ENCODE results near the gene ADAMTS13.

ADAMTS13 gene

DNA sequence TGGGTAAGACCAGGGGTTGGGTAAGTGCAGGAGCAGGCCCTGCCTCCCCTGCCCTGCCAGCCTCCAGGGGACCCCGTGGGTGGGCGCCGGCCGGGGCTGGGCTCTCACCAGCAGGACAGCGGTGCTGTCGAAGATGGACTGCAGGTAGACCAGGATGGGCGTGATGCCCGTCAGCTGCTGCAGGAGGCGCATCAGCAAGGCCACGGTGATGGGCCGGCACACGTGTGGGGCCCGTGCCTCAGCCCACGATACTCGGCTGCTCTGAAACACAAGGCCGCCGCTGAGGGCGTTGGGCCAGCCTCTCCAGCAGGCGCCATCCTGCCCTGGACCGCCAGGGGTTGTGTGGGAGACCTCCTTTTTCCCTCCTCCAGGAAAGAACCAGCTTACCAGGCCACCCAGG is 52.7 kb downstream of the ADAMTS13 start:
- no peak for DNase-seq

DNA sequence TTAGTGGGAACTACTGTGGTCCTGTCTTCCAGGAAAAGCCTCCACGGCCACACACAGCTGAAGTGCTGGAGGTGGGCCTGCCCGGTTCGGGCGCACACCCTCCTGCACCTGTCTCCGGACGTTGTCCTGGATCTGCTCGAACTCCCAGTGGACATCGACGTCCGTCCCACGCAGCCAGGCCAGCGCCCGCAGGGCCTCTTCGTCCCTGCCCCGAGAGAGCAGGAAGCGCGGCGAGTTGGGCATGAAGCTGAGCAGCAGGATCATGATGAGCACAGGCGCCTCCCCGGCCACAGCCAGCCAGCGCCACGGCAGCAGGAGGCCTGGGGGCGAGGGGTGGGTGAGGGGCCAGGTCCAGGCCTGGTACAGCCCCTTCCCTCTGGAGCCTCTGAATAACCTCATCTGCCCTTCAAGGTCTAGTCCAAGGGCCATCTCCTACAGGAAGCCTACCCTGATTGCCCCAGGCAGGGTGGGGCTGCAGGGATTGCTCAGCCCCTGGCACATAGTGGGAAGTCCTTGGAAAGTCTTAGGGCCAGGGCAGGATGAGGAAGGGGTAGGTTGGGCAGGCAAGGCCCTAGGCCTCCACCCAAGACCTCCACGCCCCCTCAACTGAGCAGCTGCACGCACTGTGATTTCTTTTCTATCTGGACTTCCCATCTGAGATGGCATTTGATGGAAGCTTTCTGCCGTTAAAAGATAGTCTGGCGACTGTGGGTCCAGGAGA is 53.3 kb downstream of the ADAMTS13 start:
- no peak for DNase-seq

DNA sequence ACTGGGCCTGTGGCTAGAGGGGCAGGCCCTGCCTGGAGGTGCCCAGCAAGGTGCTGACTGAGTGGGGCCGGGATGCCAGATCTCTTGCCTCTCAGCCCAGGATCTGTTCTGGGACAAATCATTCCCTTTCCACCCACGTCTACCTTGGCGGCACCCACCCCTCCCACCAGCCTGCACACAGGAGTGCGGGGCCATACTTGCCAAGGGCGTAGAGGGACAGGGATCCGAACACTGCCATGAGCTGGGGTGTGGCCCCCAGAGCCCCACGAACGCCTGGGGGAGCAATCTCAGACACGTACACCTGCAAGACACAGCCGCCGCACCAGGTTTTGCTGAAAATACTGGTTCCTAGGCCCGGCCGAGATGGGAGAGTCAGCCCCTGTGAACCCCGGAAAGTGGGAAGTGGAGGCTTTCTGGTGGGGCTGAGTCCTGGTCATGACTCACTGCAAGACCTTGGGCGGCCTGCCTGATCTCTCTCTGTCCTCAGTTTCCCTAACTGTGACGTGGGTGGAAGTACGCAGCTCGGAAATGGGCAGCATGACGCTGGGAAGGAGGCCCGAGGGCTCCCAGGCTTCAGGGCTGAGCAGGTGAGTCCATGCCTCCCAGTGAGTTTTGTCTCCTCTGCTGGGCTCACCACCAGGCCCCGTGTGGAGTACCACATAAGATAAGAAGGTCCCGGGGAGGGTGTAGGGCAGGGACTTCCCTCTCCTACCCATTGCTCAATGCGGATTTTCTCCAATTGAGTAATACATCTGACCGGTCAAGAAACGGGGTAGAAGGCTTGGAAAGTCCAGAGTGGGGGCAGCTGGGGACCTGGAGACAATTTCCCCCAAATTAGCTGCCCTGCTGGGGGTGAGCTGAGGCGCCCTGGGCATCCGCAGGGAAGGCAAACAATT is 54.1 kb downstream of the ADAMTS13 start:
- DNase-seq = no peak

DNA sequence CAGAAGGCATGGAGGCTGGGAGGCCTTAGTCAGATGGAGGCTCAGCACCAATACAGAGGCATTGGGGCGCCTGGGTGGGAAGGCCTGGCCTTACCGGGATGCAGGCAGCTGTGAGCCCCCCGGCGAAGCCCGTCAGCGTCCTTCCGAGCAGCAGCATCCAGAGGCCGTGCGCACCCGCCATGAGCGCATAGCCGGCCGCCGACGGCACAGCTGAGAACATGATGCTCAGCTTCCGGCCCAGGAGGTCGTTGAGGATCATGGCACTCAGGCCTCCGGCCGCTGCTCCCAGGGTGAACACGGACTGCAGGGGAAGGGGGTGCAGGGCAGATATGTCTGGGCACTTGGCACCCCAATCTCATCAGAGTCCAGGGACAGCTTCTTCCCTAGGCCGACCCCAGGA is 54.8 kb downstream of the ADAMTS13 start:
- no peak for DNase-seq

DNA sequence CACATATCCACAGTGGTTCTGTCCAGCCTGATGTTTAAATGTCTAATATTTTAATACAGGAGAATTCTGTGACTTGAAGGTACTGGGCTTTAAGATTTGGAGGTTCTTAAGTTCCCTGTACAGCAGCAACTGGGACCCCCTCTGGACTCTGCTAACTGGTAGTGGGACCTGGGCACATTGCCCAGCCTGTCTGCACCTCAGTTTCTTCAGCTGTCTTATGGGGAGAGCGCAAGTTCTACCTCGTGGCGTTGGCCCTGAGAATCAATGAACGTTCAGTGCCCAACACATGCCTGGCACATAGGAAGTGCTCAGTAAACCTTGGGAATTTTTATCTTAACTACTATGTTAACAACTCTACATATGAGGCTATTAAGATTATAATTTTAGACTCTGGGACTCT is 55.3 kb downstream of the ADAMTS13 start:
- no peak for DNase-seq

DNA sequence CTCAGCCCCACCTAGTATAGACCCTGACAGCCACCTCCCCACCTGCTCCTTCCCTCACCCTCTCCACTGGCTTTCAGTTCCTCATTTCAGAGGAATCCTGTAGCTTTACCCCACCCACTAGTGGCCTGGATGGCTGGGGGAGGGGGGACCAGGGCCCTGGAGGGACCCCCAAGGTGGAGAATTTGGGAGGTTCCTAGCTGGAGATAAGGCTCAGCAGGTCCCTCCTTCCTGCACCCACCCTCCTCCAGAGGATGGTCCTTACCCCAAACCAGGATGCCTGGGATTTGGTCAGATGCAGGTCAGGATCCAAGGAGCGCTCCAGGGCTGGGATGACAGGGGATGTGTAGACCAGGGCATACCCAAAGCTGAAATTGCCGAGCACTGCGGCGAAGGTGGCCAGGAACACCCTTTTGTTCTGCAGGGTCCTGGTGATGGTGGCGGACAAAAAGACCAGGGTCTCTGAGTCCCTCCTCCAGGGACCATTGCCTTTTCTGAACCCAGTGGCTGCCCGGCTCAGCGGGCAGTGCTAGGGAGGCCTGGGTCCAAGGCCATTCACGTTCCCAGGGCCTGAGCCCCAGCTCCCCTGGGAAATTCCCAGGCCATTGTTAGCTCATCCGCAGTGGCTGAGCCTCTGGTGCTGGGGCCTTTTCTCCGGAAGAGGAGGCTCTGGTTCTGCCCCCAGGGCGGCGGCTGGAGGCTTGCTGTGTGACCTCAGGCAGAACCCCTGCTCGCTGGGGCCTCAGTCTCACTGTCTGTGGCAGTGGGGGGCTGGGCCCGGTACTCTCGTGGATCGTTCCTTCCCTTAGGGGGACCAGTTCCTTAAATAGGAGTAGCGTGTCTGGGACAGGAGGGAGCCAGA is 56.1 kb downstream of the ADAMTS13 start:
- DNase-seq = no peak

DNA sequence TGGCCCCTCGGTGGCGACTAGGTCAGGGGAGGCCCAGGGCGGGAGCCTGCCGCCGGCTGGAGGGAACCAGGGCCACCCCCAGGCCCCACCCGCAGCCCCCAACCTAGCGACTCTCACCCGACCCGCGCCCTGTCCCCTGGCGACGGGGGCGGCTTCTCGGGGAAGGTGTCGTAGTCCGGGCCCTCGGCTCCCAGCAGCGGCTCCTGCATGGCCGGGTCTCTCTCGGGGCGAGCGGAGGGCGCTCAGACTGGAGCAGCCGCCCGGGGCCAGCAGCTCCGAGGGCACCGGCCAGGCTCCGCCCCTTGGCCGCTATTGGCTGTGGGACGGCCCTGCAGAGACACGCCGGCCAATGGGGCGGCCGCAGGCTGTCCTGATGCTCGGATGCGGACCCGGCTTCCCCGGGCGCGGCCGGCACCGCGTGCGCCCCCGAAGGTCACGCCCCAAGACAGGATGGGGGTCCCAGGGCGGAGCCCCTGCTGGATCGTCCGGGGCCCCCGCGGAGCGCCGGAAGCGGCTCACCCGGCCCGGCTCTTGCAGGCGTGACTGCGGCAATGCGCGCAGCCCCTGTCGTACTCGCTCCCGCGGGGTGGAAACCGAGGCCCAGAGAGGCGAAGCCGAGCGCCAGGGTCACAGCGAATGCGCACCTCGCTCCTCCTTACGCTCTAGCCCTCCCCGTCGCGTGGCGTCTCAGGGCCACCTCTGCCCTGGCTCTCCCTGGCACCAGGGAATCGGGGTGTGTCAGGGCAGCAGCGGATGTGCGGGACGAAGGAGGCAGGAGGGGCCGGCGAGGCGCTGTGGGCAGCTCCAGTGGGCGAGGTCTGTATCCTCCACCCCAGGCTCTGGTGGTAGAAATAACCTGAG is 56.9 kb downstream of the ADAMTS13 start, which contains the start of gene SLC2A6:
Gene SLC2A6 (minus strand): TSS at position 249 of the 861 bp plus-strand sequence. CDS start 40 bp downstream, at position 209.
- DNase-seq = no peak

DNA sequence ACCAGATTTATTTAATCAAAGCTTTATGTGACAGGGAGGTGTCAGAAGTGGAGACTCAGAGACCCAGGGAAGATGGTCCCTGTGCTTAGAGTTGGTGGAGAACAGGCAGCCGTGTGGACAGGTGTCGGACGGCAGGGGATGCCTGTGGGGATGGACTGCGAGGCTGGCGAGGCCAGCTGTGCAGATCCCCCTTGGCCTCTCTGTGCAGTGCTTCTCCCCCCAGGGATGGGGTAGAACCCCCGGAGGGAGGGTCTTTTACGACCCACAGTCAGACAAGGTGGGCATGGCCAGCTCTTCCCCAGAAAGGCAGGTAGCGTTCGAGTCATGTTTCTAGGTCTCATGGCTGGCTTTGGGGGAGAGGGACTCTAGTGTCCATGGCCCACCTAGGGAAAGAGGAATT is 61.4 kb downstream of the ADAMTS13 start:
- DNase-seq = no peak

DNA sequence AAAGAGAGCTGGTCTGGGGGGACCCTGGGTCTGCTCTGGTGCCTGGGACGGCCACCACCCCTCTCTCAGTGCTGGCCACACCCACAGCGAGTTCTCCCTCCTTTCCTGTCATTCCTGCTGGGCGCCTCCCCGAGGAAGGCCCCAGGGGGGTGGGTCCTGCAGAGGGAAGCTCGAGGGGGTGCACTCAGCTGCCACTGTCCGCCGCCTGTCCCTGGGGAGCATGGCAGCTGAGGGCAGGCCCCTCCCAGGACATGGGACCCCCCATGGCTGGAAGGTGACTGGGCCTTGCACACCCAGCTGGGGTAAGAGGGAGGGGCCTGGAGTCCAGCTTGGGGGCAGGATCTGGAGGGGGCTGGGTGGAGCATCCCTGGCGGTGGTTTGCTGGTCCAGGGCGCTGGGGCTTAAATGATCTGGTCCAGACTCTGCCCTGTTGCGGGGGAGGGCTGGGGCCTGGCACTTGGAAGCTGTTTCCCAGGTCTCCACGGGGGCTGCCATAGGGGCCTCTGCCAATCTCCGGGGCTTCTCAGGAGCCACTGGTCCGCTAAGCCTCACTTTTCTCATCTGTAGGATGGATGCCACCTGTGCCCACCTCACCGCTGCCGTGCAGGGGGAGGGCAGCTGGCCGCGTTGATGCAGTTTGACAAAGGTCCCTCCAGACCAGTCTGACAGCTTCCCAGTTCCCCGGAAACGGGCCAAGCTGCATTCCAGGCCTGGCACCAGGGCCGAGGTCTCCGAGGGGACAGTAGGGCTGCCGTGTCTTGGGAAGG is 62.7 kb downstream of the ADAMTS13 start:
- DNase-seq = no peak

DNA sequence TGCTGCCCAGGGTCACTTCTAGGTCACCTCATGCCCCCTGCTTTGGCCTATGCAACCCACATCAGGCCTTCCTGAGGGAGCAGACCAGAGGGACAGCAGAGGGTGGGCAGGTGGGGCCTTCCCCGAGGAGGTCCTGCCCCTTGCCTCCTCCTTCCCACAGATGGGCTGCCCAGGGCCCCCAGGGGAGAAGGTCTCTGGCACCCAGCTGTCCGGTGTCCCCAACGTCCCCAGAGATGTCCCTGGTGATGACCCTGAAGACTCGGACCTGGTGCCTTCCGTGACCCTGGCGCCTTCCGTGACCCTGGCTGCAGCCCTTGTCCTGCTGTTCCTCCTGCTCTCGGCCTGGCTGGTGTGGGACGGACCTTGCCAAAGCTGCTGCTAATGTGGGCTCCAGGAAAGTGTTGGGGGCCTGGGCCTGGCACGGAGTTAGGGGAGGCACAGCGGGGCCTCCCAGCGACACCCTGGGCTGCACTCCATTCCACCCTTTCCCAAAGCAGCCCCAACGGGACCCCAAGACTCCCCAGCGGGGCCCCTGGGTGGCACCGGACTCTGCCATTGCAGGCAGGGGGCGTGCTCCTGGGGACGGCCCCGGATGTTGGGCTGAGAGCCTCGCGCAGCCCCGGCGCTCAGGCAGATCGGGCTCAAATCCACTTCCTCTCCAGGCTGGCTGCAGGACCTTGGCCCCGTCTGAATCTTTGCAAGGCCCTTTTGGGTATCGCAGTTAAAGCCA is 63.5 kb downstream of the ADAMTS13 start:
- no peak for DNase-seq

DNA sequence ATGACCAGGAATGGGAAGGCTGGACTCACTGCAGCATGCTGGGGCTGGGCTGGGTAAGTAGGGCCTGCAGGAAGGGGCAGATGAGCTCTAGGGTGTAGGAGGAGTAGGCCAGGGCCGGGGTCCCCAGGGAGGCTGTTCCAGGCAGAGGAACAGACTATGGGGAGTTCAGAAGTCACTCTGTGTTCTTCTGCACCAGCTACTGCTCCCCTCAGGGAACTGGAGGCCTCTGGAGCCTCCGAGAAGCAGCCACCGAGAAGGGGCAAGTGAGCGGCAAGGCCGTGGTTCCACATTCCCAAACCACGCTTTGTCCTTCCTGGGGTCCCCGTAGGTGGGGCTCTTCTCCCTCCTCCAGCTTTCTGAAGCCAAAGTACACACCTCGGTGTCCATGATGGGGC is 65.2 kb downstream of the ADAMTS13 start:
- no peak for DNase-seq

DNA sequence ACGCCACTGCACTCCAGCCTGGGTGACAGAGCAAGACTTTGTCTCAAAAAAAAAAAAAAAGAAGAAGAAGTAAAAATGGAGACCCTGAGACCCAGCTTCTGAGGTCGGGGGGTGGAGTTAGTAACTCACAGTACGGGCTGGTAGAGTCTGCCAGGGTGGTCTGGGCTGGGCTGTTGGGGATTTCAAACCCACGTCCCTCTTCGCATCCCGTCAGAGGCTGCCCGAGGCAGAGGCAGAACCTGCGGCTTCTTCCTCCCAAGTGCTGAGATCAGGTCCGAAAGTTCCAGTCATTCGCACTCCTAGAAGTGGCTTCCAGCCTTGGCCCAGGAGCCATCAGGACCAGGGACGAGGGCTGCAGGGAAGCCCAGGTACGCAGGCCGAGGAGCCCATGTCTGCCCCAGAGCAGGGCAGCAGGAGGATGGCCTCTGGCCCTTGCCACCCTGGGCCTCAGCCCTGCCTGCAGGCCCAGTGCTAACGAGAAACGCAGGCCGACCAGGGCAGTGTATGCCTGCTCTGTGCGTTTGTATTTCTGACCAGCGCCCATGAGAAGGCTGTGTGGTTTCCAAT is 66.6 kb downstream of the ADAMTS13 start:
- DNase-seq = no peak

DNA sequence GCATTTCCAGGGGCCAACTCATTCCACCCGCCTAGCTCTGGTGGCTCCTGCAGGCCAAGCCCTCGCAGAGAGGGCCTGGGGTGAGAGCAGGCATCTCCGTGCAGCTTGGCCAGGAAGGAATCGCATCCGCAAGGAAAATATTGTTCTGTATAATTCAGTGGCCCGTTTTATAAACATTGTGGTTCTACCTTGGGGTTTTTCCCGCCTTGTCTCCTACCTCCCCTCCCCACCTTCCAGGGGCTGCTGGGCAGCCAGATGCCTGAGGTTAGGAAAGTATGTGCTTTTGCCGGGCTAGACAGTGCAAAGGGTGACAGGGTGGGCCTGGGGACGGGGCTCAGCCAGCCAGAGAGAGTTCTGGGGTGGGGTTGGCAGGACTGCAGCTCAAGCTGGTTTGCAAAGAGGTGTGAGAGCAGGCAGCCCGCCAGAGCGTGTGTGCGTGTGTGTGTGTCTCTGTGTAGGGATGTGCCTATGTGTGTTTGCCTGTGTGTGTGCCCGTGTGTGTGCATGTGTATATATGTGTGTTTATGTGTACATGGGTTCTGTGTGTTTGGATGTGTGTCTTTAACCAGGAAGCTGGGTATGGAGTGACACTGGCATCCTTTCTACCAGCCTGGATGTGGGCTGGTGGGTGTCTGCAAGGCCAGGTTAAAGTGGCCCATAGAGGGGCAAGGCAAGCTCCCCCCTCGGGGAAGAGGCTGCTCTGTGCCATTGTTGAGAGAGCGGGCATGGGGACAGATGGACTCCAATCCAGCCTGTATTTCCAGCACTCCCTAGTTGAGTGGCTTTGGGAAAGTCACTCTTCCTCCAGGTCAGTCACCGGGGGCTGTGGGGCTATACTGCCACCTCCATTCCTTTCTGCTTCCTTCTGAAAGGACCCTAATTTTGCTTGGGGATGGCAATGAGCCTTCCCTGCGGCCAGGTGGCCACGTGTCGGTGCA is 67.4 kb downstream of the ADAMTS13 start:
- no peak for DNase-seq

DNA sequence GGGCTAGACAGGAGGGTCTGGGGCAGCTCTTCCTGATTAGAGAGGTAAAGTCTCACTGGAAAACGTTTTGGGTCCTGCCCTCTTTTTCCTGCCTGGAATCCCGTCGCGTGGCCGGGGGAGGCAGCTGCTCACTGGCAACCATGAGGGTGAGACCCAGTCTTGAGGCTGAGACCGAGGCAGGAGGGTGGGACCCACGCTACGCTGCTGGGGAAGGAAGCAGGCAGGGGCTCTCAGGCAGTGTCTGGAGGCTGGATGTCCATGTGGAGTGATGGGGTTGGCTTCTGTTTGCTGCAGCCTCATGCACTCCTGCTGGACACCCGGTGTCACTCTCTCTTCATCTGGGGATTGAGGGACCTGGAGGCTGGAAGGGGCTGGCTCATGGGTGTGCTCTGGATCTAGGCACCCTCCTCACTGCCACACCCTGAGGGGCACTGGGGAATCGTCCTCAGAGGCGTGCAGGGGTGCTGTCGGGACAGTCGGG is 68.1 kb downstream of the ADAMTS13 start:
- no peak for DNase-seq

DNA sequence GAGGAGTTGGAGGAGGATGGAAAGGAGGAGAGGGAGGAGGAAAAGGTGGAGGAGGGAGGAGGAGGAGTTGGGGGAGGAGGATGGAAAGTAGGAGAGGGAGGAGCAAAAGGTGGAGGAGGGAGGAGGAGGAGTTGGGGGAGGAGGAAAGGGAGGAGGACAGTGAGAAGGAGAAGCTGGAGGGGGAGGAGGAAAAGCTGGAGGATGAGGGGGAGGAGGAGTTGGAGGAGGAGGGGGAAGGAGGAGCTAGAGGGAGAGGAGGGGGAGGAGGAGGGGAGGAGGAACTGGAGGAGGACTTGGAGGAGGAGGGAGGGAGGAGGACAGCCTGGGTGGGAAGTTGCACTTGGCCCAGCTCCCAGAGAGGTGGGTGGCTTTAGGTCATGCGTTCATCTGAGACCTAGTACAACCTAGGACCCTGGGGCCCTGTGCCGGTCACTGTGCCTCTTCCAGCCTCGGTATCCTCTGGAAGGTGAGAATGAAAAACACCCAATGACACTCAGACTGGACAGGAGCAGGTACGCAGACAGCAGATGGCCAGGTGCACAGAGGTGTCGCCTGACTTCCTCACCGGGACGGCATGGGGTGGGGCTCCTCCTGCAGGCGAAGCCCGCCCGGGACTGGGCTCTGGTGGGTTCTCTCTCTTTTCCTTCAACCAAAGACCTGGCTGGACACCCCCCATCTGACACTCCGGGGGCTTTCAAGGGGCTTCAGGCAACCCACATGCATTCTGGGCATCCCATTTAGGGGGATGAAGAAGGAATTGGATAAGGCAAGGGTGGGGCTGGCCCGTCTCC is 68.9 kb downstream of the ADAMTS13 start:
- DNase-seq = no peak

DNA sequence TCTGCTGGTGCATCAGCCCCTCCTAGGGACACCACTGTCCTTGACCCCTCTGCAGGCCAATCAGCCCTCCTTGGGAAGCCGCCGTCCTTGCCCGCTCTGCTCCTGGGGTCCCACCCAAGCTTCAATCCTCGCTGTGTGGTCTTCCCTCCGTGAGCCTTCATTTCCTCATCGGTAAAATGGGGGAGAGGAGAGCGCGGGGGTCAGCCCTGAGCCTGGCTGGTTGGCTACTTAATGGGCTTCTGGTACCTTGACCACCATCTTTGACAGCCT is 69.4 kb downstream of the ADAMTS13 start:
- DNase-seq = no peak

DNA sequence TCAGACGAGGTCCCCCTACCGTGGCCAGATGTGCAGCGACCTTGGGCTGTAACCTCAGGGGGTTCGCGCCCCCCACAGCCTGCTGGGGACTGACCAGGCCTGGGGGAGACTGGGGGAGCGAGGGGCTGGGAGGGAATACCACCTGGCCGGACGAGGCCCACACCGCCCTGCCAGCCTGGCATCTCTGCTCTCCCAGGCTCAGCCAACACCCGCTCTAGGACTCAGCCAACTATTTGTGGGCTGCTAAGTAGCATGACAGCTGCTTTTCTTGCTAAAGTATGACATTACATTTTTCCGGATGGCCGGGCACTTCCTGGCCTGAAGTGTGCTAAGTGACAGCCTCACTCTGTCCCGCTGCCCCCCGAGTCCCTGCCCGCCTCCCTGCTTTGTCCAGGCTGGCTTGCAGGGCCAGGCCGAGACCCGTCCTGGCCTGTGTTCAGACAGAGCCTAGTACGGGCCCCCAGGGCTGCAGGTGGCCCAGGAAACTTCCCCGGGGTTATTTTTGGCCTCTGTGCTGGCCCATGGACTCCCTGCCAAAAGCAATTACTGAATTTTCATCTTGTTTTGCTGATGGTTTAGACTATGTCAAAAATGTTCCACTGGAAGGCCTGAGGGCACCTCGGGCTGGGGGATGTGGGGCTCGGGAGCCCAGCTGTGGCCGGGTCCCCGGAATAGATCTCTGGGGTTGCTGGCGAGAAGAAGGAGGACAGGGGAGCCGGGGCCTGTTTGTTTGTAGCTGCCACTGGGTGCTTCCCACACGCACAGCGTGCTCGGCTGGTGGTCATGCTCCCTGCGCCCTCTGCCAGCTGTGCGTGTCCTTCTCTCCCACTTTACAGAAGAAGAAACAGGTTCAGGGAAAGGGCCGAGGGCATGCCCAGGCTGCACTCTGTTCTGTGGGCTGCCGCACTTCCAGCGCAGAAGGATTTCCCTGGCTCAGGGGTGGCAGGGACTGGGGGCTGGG is 70.2 kb downstream of the ADAMTS13 start:
- no peak for DNase-seq
